ENCODE results near the gene SGCA. TPM values are rescaled to one million over a fixed set of nuclear protein-coding genes. Genes with fewer than 3 reads are reported as not detected.

The SGCA gene
- total and polyA plus RNA-seq, 2 of the 13 experiments (the other 11 are each of a cell fraction or from before 2014, with no cell fraction given) = not detected

DNA sequence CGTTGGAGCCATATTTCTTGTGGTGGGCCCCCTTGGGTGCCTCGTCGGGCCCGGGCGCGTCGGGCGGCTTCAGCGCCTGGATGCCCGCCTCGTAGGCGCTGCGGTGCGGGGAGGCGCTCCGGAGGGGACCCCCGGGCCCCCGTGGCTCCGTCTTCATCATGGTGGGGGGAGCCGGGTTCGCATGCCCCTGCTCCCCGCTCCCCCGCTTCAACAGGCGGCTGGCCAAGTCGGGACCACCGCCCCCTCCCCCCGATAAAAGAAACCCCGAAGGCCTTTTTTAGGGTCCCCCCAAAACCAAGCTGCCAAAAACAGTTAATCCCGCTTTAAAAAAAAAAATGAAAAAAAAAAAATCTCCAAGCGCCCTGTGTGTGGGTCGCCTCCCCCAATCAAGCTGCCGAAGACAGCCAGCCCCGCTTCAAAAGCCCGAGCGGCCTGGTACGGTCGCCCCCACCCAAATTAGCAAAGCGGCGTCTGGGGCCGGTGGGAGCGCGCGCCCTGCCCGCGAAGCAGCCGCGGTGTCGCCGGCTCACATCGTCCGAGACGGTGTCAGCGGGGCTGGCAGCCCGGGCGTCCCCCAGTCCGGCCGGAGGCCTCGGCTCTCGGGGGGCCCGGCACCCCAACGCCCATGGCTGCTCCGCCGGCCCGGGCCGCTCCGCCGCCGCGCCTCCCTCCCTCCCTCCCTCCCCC lies 15.3 kb upstream of the SGCA start, which contains the start of gene PPP1R9B:
Gene PPP1R9B (minus strand): TSS at position 324 of the 687 bp plus-strand sequence. CDS start 164 bp downstream, at position 160.
- BruUV-seq (replicated peaks) = TSS peak; percentile 64
- H3K9me3 ChIP-seq (ENCODE audit: low read length) = no peaks in the 10 kb centered on the region
- peaks cover 11% of the 10 kb centered on the region; the same call in 1 of the 2 replicates for H4K20me1 ChIP-seq (ENCODE audit: insufficient read depth, low read length)
- peak within 1 kb of the TSS; percentile 70 to 86 (median 84) for H3K4me3 ChIP-seq (replicated peaks in 1 of 3; ENCODE audit: insufficient read depth in 1 of 3, low read depth in 2 of 3, low read length in 3 of 3)
- H3K9ac ChIP-seq (ENCODE audit: insufficient read depth, low read depth, low read length) = peak within 1 kb of the TSS; percentile 83
- peak within 1 kb of the TSS; percentile 87 for H2AFZ ChIP-seq (ENCODE audit: low read length)
- no peak for FAIRE-seq
- H3K4me1 ChIP-seq (ENCODE audit: insufficient read depth, low read length) = peaks cover 46% of the 10 kb centered on the region
- WGBS (ENCODE audit: low lambda C conversion rate) = 1% methylated on average over 46 of the region's 69 CpGs
- POLR2A ChIA-PET = interaction anchor here (0.9 to 2.0 kb wide), 3 partner anchors 27 to 56 kb away, joined by 3 to 8 read pairs (median 4); partner anchors contain the start of gene PDK2
- peaks cover 0 to under 1% of the 10 kb centered on the region in 2 experiments; a peak in 2 of 5 replicates for H3K36me3 ChIP-seq (replicated peaks in 1 of 2; ENCODE audit: control insufficient read depth in 1 of 2, insufficient read depth in 2 of 2, low read length in 2 of 2)
- intact Hi-C loops (cut with micrococcal nuclease; ENCODE audit: unreplicated experiment) (no loop called here), in situ Hi-C loops (cut with HindIII; ENCODE audit: extremely low pct_ligation_motif_present, low pct_unique_long_range_greater_than_20kb) (no loop called here)
- DNase-seq (ENCODE audit: low spot score) = no peak
- no peak for ATAC-seq
- peak within 1 kb of the TSS; percentile 100 for H3K4me2 ChIP-seq (ENCODE audit: low read depth, low read length)
- peaks cover 25% of the 10 kb centered on the region for H3K79me2 ChIP-seq (ENCODE audit: insufficient read depth, low read length)
- H3K27ac ChIP-seq (ENCODE audit: extremely low read length, insufficient read depth, low read length) = peak within 1 kb of the TSS; percentile 95
- H3K27me3 ChIP-seq (ENCODE audit: control insufficient read depth in 1 of 2, insufficient read depth in 2 of 2, low read length in 2 of 2) = peaks cover under 1 to 5% of the 10 kb centered on the region in 2 experiments; a peak in 2 of 5 replicates
- CTCF ChIA-PET (ENCODE audit: low intra/inter-chr PET ratio, low total read pairs) = interaction anchor here (1.5 kb wide), 1 partner anchor 56 kb away, joined by 3 read pairs; no protein-coding TSS in a partner anchor
- TF ChIP-seq ZNF546 (CRISPR knock-in tag; conservative IDR thresholded peaks at IDR 0.05) (0 out of 2 replicates have a peak, but pooled peaks have one; percentile 12), KDM2A (CRISPR knock-in tag; IDR thresholded peaks at IDR 0.05; ENCODE audit: borderline replicate concordance, low read depth) (peak; percentile 54; the same call in 1 of the 2 replicates), ZNF614 (CRISPR knock-in tag; IDR thresholded peaks at IDR 0.05; ENCODE audit: borderline replicate concordance) (peak; percentile 23; the same call in 1 of the 2 replicates), ZNF124 (CRISPR knock-in tag; IDR thresholded peaks at IDR 0.05) (no peak), TRIM24 (CRISPR knock-in tag; IDR thresholded peaks at IDR 0.05) (no peak), GABPA (IDR thresholded peaks at IDR 0.05; ENCODE audit: low read depth, low read length) (no peak), GABPA (CRISPR knock-in tag; IDR thresholded peaks at IDR 0.05; ENCODE audit: low read depth) (no peak), PHF21A (CRISPR knock-in tag; IDR thresholded peaks at IDR 0.05) (0 out of 2 replicates have a peak, but pooled peaks have one; percentile 2), HOXA5 (CRISPR knock-in tag; IDR thresholded peaks at IDR 0.05) (0 out of 2 replicates have a peak, but pooled peaks have one; percentile 16), SMARCE1 (IDR thresholded peaks at IDR 0.05; ENCODE audit: borderline replicate concordance) (no peak), ZFY (CRISPR knock-in tag; IDR thresholded peaks at IDR 0.05) (peak; percentile 49; the same call in 1 of the 2 replicates), NCOA2 (CRISPR knock-in tag; IDR thresholded peaks at IDR 0.05) (no peak), ZNF678 (CRISPR knock-in tag; IDR thresholded peaks at IDR 0.05) (peak; percentile 71; the same call in 1 of the 2 replicates), ZNF777 (CRISPR knock-in tag; IDR thresholded peaks at IDR 0.05) (peak; percentile 81), FOXA1 (IDR thresholded peaks at IDR 0.05) (no peak), FOXA1 (CRISPR knock-in tag; IDR thresholded peaks at IDR 0.05) (no peak), AGO2 (optimal IDR thresholded peaks at IDR 0.05; ENCODE audit: low read depth, low read length) (peak; percentile 13), MTA1 (CRISPR knock-in tag; IDR thresholded peaks at IDR 0.05; ENCODE audit: borderline replicate concordance) (peak; percentile 52; the same call in 1 of the 2 replicates), SYNCRIP (IDR thresholded peaks at IDR 0.05; ENCODE audit: insufficient read depth, low read depth, low read length) (no peak), GLI4 (CRISPR knock-in tag; IDR thresholded peaks at IDR 0.05; ENCODE audit: borderline replicate concordance) (peak; percentile 37; the same call in 1 of the 2 replicates), TAF1 (CRISPR knock-in tag; IDR thresholded peaks at IDR 0.05) (peak; percentile 16; the same call in 1 of the 2 replicates)
- TF ChIP-seq, protein P1, sequence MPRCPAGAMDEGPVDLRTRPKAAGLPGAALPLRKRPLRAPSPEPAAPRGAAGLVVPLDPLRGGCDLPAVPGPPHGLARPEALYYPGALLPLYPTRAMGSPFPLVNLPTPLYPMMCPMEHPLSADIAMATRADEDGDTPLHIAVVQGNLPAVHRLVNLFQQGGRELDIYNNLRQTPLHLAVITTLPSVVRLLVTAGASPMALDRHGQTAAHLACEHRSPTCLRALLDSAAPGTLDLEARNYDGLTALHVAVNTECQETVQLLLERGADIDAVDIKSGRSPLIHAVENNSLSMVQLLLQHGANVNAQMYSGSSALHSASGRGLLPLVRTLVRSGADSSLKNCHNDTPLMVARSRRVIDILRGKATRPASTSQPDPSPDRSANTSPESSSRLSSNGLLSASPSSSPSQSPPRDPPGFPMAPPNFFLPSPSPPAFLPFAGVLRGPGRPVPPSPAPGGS (CRISPR knock-in tag; IDR thresholded peaks at IDR 0.05) = 0 out of 2 replicates have a peak, but pooled peaks have one; percentile 24
- TF ChIP-seq, protein P2, sequence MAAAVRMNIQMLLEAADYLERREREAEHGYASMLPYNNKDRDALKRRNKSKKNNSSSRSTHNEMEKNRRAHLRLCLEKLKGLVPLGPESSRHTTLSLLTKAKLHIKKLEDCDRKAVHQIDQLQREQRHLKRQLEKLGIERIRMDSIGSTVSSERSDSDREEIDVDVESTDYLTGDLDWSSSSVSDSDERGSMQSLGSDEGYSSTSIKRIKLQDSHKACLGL (CRISPR knock-in tag; IDR thresholded peaks at IDR 0.05) = 0 out of 2 replicates have a peak, but pooled peaks have one; percentile 35
